IMR-90 (cell line): ENCODE measurements around the gene INPP5J. TPM values are rescaled to one million over a fixed set of nuclear protein-coding genes. Genes with fewer than 3 reads are reported as not detected.

Source experiments
- ATAC-seq: fragments of 200-7000 bp; cut with Tn5 transposase; 2 replicates; pipeline ENCODE4 v1.9.1; 2020; ENCODE audit warnings: low read depth, mild to moderate bottlenecking, moderate library complexity
- BruUV-seq: library from RNA; stranded (reverse); fragments of 400-500 nt; replicated peaks from 2 replicates; lab custom pipeline; 2021; lab: Mats Ljungman, UMichigan
- CTCF ChIA-PET: fragments of 300-600 bp; formaldehyde crosslinking; extraction: SDS; loops from one replicate; lab custom pipeline; 2021; ENCODE audit warnings: antibody characterized with exemption; lab: Yijun Ruan, JAX
- POLR2A ChIA-PET: fragments of 300-600 bp; sonication (Branson Sonifier 250); formaldehyde crosslinking; loops from one replicate; lab custom pipeline; 2022; ENCODE audit warnings: antibody characterized with exemption; ENCODE audit not compliant: unreplicated experiment; lab: Charles Lee
- DNase-seq: peaks from one replicate; pipeline ENCODE4 v3.0.0; 2013
- H2AFZ ChIP-seq: replicated peaks from 2 replicates; pipeline ENCODE3; 2013; ENCODE audit warnings: low read length, mild to moderate bottlenecking; ENCODE audit not compliant: poor library complexity
- H2AK5ac ChIP-seq: 2 replicates; pipeline ENCODE4 v1.6.1; 2013; ENCODE audit warnings: low read depth, low read length, inconsistent platforms
- H2AK9ac ChIP-seq: replicated peaks from 2 replicates; pipeline ENCODE3; 2013; ENCODE audit warnings: mild to moderate bottlenecking, low read depth, low read length, moderate library complexity; ENCODE audit not compliant: poor library complexity
- H2BK120ac ChIP-seq: 2 replicates; pipeline ENCODE4 v1.6.1; 2013; ENCODE audit warnings: low read depth, low read length, inconsistent platforms
- H2BK15ac ChIP-seq: 3 replicates; pipeline ENCODE4 v1.6.1; 2013; ENCODE audit warnings: low read depth, low read length, inconsistent platforms
- H2BK20ac ChIP-seq: 2 replicates; pipeline ENCODE4 v1.6.1; 2013; ENCODE audit warnings: low read depth, mild to moderate bottlenecking, inconsistent platforms, low read length, moderate library complexity
- H2BK5ac ChIP-seq: 2 replicates; pipeline ENCODE4 v1.6.1; 2013; ENCODE audit warnings: mild to moderate bottlenecking, low read depth, low read length, inconsistent platforms; ENCODE audit not compliant: poor library complexity, severe bottlenecking
- H3K14ac ChIP-seq: replicated peaks from 2 replicates; pipeline ENCODE4 v1.6.1; 2013; ENCODE audit warnings: low read depth, low read length, inconsistent platforms
- H3K18ac ChIP-seq: 2 replicates; pipeline ENCODE4 v1.6.1; 2013; ENCODE audit warnings: low read depth, low read length, control low read depth
- H3K23ac ChIP-seq: 2 replicates; pipeline ENCODE4 v1.6.1; 2013; ENCODE audit warnings: low read depth, low read length, inconsistent platforms
- H3K27ac ChIP-seq: 2 replicates; pipeline ENCODE4 v1.5.1; 2013; ENCODE audit warnings: mild to moderate bottlenecking, control low read depth, low read length; ENCODE audit not compliant: insufficient read depth
- H3K27me3 ChIP-seq: 2 replicates; pipeline ENCODE4 v1.6.1; 2013; ENCODE audit warnings: low read length; ENCODE audit not compliant: control insufficient read depth, insufficient read depth
- H3K36me3 ChIP-seq: 2 replicates; pipeline ENCODE4 v1.6.1; 2013; ENCODE audit warnings: low read length, mixed read lengths; ENCODE audit not compliant: control insufficient read depth, insufficient read depth
- H3K4ac ChIP-seq: 2 replicates; pipeline ENCODE4 v1.6.1; 2013; ENCODE audit warnings: low read depth, low read length, inconsistent platforms
- H3K4me1 ChIP-seq: 2 replicates; pipeline ENCODE4 v1.6.1; 2013; ENCODE audit warnings: low read length, mixed read lengths; ENCODE audit not compliant: control insufficient read depth, insufficient read depth
- H3K4me2 ChIP-seq: 2 replicates; pipeline ENCODE4 v1.6.1; 2013; ENCODE audit warnings: low read depth, mild to moderate bottlenecking, control low read depth, low read length, moderate library complexity
- H3K4me3 ChIP-seq: 2 replicates; pipeline ENCODE4 v1.5.1; 2013; ENCODE audit warnings: low read depth, mild to moderate bottlenecking, control low read depth, low read length, moderate library complexity; ENCODE audit not compliant: insufficient read depth
- H3K56ac ChIP-seq: 2 replicates; pipeline ENCODE4 v1.6.1; 2013; ENCODE audit warnings: low read length, inconsistent platforms; ENCODE audit not compliant: insufficient read depth; ENCODE audit errors: extremely low read depth
- H3K79me1 ChIP-seq, 2 experiments: 2 replicates each; pipeline ENCODE4 v1.6.1; 2013; ENCODE audit warnings: low read length in 2 of 2, inconsistent platforms in 1 of 2, low read depth in 1 of 2
- H3K9ac ChIP-seq: 2 replicates; pipeline ENCODE4 v1.6.1; 2013; ENCODE audit warnings: low read depth, low read length, control low read depth
- H3K9me1 ChIP-seq: 2 replicates; pipeline ENCODE4 v1.6.1; 2013; ENCODE audit warnings: low read length, inconsistent platforms; ENCODE audit not compliant: insufficient read depth
- H3K9me3 ChIP-seq: 2 replicates; pipeline ENCODE4 v1.6.1; 2013; ENCODE audit warnings: low read length; ENCODE audit not compliant: control insufficient read depth, insufficient read depth
- H4K20me1 ChIP-seq: 2 replicates; pipeline ENCODE4 v1.6.1; 2013; ENCODE audit warnings: low read length, inconsistent platforms; ENCODE audit not compliant: insufficient read depth
- H4K5ac ChIP-seq: 2 replicates; pipeline ENCODE4 v1.6.1; 2013; ENCODE audit warnings: mild to moderate bottlenecking, low read depth, low read length, control low read depth
- H4K8ac ChIP-seq, 2 experiments: 2 replicates each; pipeline ENCODE4 v1.6.1; 2013; ENCODE audit warnings: low read depth in 2 of 2, low read length in 2 of 2, control low read depth in 1 of 2, inconsistent platforms in 1 of 2
- H4K91ac ChIP-seq: 2 replicates; pipeline ENCODE4 v1.6.1; 2013; ENCODE audit warnings: low read depth, low read length, inconsistent platforms; ENCODE audit not compliant: insufficient read depth
- CTCF ChIP-seq: conservative IDR thresholded peaks from 2 replicates; pipeline ENCODE4 v1.5.1; 2012; ENCODE audit warnings: mild to moderate bottlenecking, low read depth, low read length, improper control_type of control experiment
- MAZ ChIP-seq: IDR thresholded peaks from 2 replicates; pipeline ENCODE4 v1.6.1; 2012; ENCODE audit warnings: low read depth, mild to moderate bottlenecking, low read length, improper control_type of control experiment, moderate library complexity, borderline replicate concordance
- RAD21 ChIP-seq: IDR thresholded peaks from 2 replicates; pipeline ENCODE4 v1.6.1; 2012; ENCODE audit warnings: low read length, improper control_type of control experiment
- SMC3 ChIP-seq: fragments of 150-350 bp; IDR thresholded peaks from 2 replicates; pipeline ENCODE4 v1.6.1; 2016; ENCODE audit warnings: low read depth, mild to moderate bottlenecking, antibody characterized with exemption, low read length, moderate library complexity
- WGBS, 2 experiments: methylation state at CpG; one replicate each; pipeline versions ENCODE4 v1.1.5 to v1.1.7; 2013; ENCODE audit warnings: missing lambda C conversion rate in 2 of 2; ENCODE audit not compliant: insufficient read length in 1 of 2; ENCODE audit errors: extremely low coverage in 2 of 2; 5-methylcytosine and 5-hydroxymethylcytosine counted together
- dilution Hi-C: fragments of 300-500 bp; cut with HindIII; formaldehyde crosslinking; loops from one replicate; pipeline ENCODE4 v1.14.3; 2018; ENCODE audit warnings: low sequenced_read_pairs; ENCODE audit not compliant: unreplicated experiment
- in situ Hi-C: fragments of 300-500 bp; cut with MboI; formaldehyde crosslinking; loops from 3 replicates; pipeline ENCODE4 v1.14.3; 2019; ENCODE audit warnings: low sequenced_read_pairs, inconsistent platforms, mixed read lengths
- intact Hi-C: fragments of 100-400 bp; cut with micrococcal nuclease; formaldehyde crosslinking; loops from 2 replicates; pipeline ENCODE4 v1.10.0; 2022
- polyA plus RNA-seq, 3 experiments: library from polyadenylated mRNA; depleted of rRNA; stranded (reverse); fragments of >200 nt; gene quantifications; 2 replicates each; pipeline ENCODE4 v1.2.3, GENCODE V29; 2012; ENCODE audit warnings: low replicate concordance in 1 of 3
- total RNA-seq: library from RNA; depleted of rRNA; stranded (reverse); fragments of >200 nt; gene quantifications from 2 replicates; pipeline ENCODE4 v1.2.3, GENCODE V29; 2012

The INPP5J gene
- total and polyA plus RNA-seq, 2 of the 4 experiments (the other 2 are of a cell fraction), result 0.36 to 2.2 TPM

- H2AFZ ChIP-seq, result peak overlapping the region; percentile 21
- H2BK20ac ChIP-seq, result no peak overlapping the region
- H3K4me3 ChIP-seq, result no peak overlapping the region
- no peaks in the 10 kb centered on the region; the same call in 1 of the 2 replicates for H3K9me1 ChIP-seq
- no peak overlapping the region for H3K56ac ChIP-seq
- dilution Hi-C loops (no loop called here), intact Hi-C loops (loop anchor here (1.0 kb wide), 2 partner anchors 60 to 142 kb away; no protein-coding TSS in a partner anchor), in situ Hi-C loops (loop anchor here (5.0 kb wide), 1 partner anchor 142 kb away; no protein-coding TSS in a partner anchor)
- 94% methylated on average over 3 of the region's 9 CpGs; no CpG with 5 or more reads in 1 of the 2 experiments for WGBS, 2 experiments
- POLR2A ChIA-PET, result no interaction called here
- CTCF ChIA-PET, result interaction anchor here (0.5 to 0.6 kb wide), 2 partner anchors 43 to 193 kb away, joined by 3 to 4 read pairs; no protein-coding TSS in a partner anchor
- DNase-seq (no peak), ATAC-seq (peak; percentile 22)
- no peak overlapping the region for H3K23ac ChIP-seq
- no peak overlapping the region for H4K8ac ChIP-seq
- peaks cover 5% of the 10 kb centered on the region for H3K4me1 ChIP-seq
- H4K91ac ChIP-seq, result no peak overlapping the region; the same call in 1 of the 2 replicates
- H3K4ac ChIP-seq, result peak overlapping the region; percentile 10; the same call in 1 of the 2 replicates
- TF ChIP-seq RAD21 (peak; percentile 75), MAZ (no peak), SMC3 (peak; percentile 80), CTCF (peak; percentile 79)
- H3K79me1 ChIP-seq, result peaks cover 33 to 71% of the 10 kb centered on the region in 2 experiments
- H4K5ac ChIP-seq, result no peak overlapping the region
- H4K20me1 ChIP-seq, result peaks cover 22% of the 10 kb centered on the region
- H3K9me3 ChIP-seq, result no peaks in the 10 kb centered on the region
- H3K36me3 ChIP-seq, result peaks cover 70% of the 10 kb centered on the region
- no peaks in the 10 kb centered on the region for H3K27me3 ChIP-seq
- no peak overlapping the region for H3K4me2 ChIP-seq
- no peak overlapping the region for H3K9ac ChIP-seq
- no peak overlapping the region for H3K27ac ChIP-seq
- H2BK15ac ChIP-seq, result no peak overlapping the region
- H2BK5ac ChIP-seq, result no peak overlapping the region
- H2AK5ac ChIP-seq, result 0 out of 2 replicates have a peak overlapping the region, but pooled peaks have one; percentile 30
- no peak overlapping the region for H3K18ac ChIP-seq
- H3K14ac ChIP-seq, result no peak overlapping the region
- no TSS peak for BruUV-seq
- peak overlapping the region; percentile 65 for H2AK9ac ChIP-seq
- H2BK120ac ChIP-seq, result no peak overlapping the region
These were observed 33.3 kb upstream of the INPP5J start for GRCh38 chr22:31089160-31090100.
